ENCODE measurements around the gene DCPS.
"Not testable (repeated sequence)": the region's sequence is repeated elsewhere in the genome, so short reads cannot be mapped to it uniquely, and the experiment has no call there.

The DCPS gene

GRCh38 chr11:126355926-126356897 lies 52.4 kb downstream of the DCPS start:
- peak; percentile 67 to 97 (median 78) for DNase-seq
- intact Hi-C loops (cut with DNase I): loop anchor here (5.0 kb wide), 2 partner anchors 36 to 61 kb away; no protein-coding TSS in a partner anchor

- intact Hi-C loops (cut with DNase I): loop anchor here (5.0 kb wide), 2 partner anchors 35 to 60 kb away; no protein-coding TSS in a partner anchor
- peak in 2 of 10 donors; percentile 59 to 78 for DNase-seq
Measured at GRCh38 chr11:126357055-126357962, 53.4 kb downstream of the DCPS start.

- peak in 2 of 10 donors; percentile 47 to 67 for DNase-seq
- intact Hi-C loops (cut with DNase I): loop anchor here (5.0 kb wide), 2 partner anchors 34 to 59 kb away; no protein-coding TSS in a partner anchor
Measured at GRCh38 chr11:126357969-126358762, 54.3 kb downstream of the DCPS start.

- intact Hi-C loops (cut with DNase I): loop anchor here (5.0 kb wide), 2 partner anchors 34 to 59 kb away; no protein-coding TSS in a partner anchor
- peak in 2 of 10 donors; percentile 49 to 67 for DNase-seq
Measured at GRCh38 chr11:126358763-126359160, 54.9 kb downstream of the DCPS start.

GRCh38 chr11:126359431-126360048 lies 55.7 kb downstream of the DCPS start:
- peak; percentile 39 to 94 (median 73) for DNase-seq
- intact Hi-C loops (cut with DNase I): loop anchor here (5.0 kb wide), 2 partner anchors 33 to 58 kb away; no protein-coding TSS in a partner anchor

GRCh38 chr11:126360049-126360446 lies 56.2 kb downstream of the DCPS start:
- intact Hi-C loops (cut with DNase I): no loop called here
- DNase-seq: peak in 3 of 10 donors; percentile 22 to 85 (median 73)

- DNase-seq: peak in 4 of 10 donors; percentile 8 to 66 (median 52)
- intact Hi-C loops (cut with DNase I): no loop called here
Measured at GRCh38 chr11:126361400-126361799, 57.5 kb downstream of the DCPS start.

- intact Hi-C loops (cut with DNase I): no loop called here
- DNase-seq: peak in 2 of 10 donors; percentile 75 to 85
Measured at GRCh38 chr11:126362879-126363655, 59.2 kb downstream of the DCPS start.

- peak; percentile 59 to 97 (median 70) for DNase-seq
- intact Hi-C loops (cut with DNase I): no loop called here
Measured at GRCh38 chr11:126363706-126364248, 59.9 kb downstream of the DCPS start.

GRCh38 chr11:126364735-126365134 lies 60.9 kb downstream of the DCPS start:
- intact Hi-C loops (cut with DNase I): not testable (repeated sequence)
- peak in 2 of 10 donors; percentile 25 to 32 for DNase-seq

GRCh38 chr11:126365508-126365907 lies 61.6 kb downstream of the DCPS start:
- DNase-seq: peak in 1 of 10 donors; percentile 75
- intact Hi-C loops (cut with DNase I): not testable (repeated sequence)

- intact Hi-C loops (cut with DNase I): no loop called here
- DNase-seq: peak in 6 of 10 donors; percentile 33 to 92 (median 62)
Measured at GRCh38 chr11:126366064-126366822, 62.4 kb downstream of the DCPS start.

- intact Hi-C loops (cut with DNase I): not testable (repeated sequence)
- peak in 4 of 10 donors; percentile 38 to 89 (median 56) for DNase-seq
Measured at GRCh38 chr11:126366823-126367654, 63.2 kb downstream of the DCPS start.

- intact Hi-C loops (cut with DNase I): not testable (repeated sequence)
- peak in 2 of 10 donors; percentile 1 to 43 for DNase-seq
Measured at GRCh38 chr11:126367806-126368205, 63.9 kb downstream of the DCPS start.

- intact Hi-C loops (cut with DNase I): not testable (repeated sequence)
Measured at GRCh38 chr11:126368336-126369119, 64.7 kb downstream of the DCPS start.

More at GRCh38 chr11:126368336-126369119, 64.7 kb downstream of the DCPS start:
- peak in 3 of 10 donors; percentile 57 to 65 (median 63) for DNase-seq
